KMS-11 (cell line): ENCODE measurements around the gene P2RX3.

ENCODE experiments used
- H2AFZ ChIP-seq: fragments of 200-600 bp; sonication (generic); 2 replicates; pipeline ENCODE4 v1.6.1; 2016; ENCODE audit warnings: antibody characterized with exemption, mixed run types, low read depth
- H3K27ac ChIP-seq: fragments of 200-600 bp; sonication (generic); 2 replicates; pipeline ENCODE4 v1.6.1; 2016; ENCODE audit warnings: mild to moderate bottlenecking, mixed run types
- H3K27me3 ChIP-seq: fragments of 200-600 bp; sonication (generic); 2 replicates; pipeline ENCODE4 v1.6.1; 2017; ENCODE audit warnings: mild to moderate bottlenecking, low read depth, mixed run types, moderate library complexity; ENCODE audit not compliant: insufficient read depth
- H3K36me3 ChIP-seq: fragments of 200-600 bp; sonication (generic); 2 replicates; pipeline ENCODE4 v1.6.1; 2017; ENCODE audit warnings: mild to moderate bottlenecking, mixed run types; ENCODE audit not compliant: insufficient read depth
- H3K4me1 ChIP-seq: fragments of 200-600 bp; sonication (generic); 2 replicates; pipeline ENCODE4 v1.6.1; 2016; ENCODE audit warnings: mild to moderate bottlenecking, low read depth, mixed run types; ENCODE audit not compliant: poor library complexity, severe bottlenecking
- H3K4me2 ChIP-seq: fragments of 200-600 bp; sonication (generic); 2 replicates; pipeline ENCODE4 v1.7.0; 2016; ENCODE audit warnings: mild to moderate bottlenecking, mixed run types
- H3K4me3 ChIP-seq: fragments of 200-600 bp; sonication (generic); IDR thresholded peaks from 2 replicates; pipeline ENCODE4 v1.6.1; 2017; ENCODE audit warnings: low read depth, low read length, mixed read lengths; ENCODE audit not compliant: insufficient read depth
- H3K79me2 ChIP-seq: fragments of 200-600 bp; sonication (generic); 2 replicates; pipeline ENCODE4 v1.6.1; 2016; ENCODE audit warnings: low read depth, mixed run types; ENCODE audit not compliant: insufficient read depth
- H3K9ac ChIP-seq: fragments of 200-600 bp; sonication (generic); 2 replicates; pipeline ENCODE4 v1.6.1; 2016; ENCODE audit warnings: mild to moderate bottlenecking, mixed run types
- H4K20me1 ChIP-seq: fragments of 200-600 bp; sonication (generic); 2 replicates; pipeline ENCODE4 v1.6.1; 2016; ENCODE audit warnings: mild to moderate bottlenecking, mixed run types; ENCODE audit not compliant: insufficient read depth
- TF ChIP-seq, protein P1 (sequence below): fragments of 200-600 bp; sonication (generic); conservative IDR thresholded peaks from 2 replicates; pipeline ENCODE4 v1.6.1; 2017; ENCODE audit warnings: low read depth, mild to moderate bottlenecking, antibody characterized with exemption, low read length, moderate library complexity, mixed read lengths

The P2RX3 gene

GRCh38 chr11:57302489-57302888 lies 35.7 kb upstream of the P2RX3 start:
- no peak overlapping the region for H3K27ac ChIP-seq
- no peaks in the 10 kb centered on the region for H3K27me3 ChIP-seq
- TF ChIP-seq, protein P1, sequence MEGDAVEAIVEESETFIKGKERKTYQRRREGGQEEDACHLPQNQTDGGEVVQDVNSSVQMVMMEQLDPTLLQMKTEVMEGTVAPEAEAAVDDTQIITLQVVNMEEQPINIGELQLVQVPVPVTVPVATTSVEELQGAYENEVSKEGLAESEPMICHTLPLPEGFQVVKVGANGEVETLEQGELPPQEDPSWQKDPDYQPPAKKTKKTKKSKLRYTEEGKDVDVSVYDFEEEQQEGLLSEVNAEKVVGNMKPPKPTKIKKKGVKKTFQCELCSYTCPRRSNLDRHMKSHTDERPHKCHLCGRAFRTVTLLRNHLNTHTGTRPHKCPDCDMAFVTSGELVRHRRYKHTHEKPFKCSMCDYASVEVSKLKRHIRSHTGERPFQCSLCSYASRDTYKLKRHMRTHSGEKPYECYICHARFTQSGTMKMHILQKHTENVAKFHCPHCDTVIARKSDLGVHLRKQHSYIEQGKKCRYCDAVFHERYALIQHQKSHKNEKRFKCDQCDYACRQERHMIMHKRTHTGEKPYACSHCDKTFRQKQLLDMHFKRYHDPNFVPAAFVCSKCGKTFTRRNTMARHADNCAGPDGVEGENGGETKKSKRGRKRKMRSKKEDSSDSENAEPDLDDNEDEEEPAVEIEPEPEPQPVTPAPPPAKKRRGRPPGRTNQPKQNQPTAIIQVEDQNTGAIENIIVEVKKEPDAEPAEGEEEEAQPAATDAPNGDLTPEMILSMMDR = no peak
- no peaks in the 10 kb centered on the region for H3K79me2 ChIP-seq
- H3K4me1 ChIP-seq = no peaks in the 10 kb centered on the region
- H4K20me1 ChIP-seq = no peaks in the 10 kb centered on the region
- H3K36me3 ChIP-seq = no peaks in the 10 kb centered on the region
- no peak overlapping the region for H2AFZ ChIP-seq
- H3K9ac ChIP-seq = no peak overlapping the region
- no peak overlapping the region for H3K4me2 ChIP-seq
- H3K4me3 ChIP-seq = no peak overlapping the region

DNA sequence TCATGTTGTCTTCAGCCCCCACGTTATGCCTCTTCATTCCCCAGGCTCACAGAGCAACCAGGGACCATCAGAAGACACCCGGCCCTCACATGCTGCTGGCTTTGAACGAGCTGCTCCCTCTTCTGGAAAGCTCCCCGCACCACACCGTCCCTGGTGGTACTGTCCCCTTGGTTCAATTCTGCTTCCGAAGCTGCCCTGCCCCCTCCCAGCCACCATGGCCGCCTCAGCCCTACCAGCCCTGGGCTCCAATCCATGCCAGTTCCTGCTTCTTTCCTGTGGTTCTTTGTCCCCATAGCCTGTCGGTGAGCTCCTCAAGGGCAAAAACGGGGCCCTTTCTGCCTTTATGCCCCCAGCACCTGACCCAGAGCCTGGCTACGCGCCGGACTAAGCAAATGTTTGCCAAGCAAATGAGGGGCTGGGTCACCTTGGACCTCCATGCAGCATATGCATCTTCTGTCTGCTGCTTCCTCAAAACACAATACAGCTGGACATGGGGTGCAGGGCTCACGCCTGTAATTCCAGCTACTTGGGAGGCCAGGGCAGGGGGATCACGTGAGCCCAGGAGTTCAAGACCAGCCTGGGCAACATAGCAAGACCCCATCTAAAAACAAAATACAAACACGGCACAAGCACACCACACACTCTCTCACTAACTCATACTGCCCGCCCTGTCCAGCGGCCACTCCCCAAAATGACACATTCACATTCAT lies 34.7 kb upstream of the P2RX3 start:
- Histone ChIP-seq H3K27me3 (no peaks in the 10 kb centered on the region), H4K20me1 (no peaks in the 10 kb centered on the region), H3K79me2 (no peaks in the 10 kb centered on the region), H3K9ac (no peak overlapping the region), H3K36me3 (no peaks in the 10 kb centered on the region), H3K27ac (no peak overlapping the region), H3K4me3 (no peak overlapping the region), H3K4me1 (no peaks in the 10 kb centered on the region), H2AFZ (no peak overlapping the region), H3K4me2 (no peak overlapping the region)
- TF ChIP-seq, protein P1 = no peak

DNA sequence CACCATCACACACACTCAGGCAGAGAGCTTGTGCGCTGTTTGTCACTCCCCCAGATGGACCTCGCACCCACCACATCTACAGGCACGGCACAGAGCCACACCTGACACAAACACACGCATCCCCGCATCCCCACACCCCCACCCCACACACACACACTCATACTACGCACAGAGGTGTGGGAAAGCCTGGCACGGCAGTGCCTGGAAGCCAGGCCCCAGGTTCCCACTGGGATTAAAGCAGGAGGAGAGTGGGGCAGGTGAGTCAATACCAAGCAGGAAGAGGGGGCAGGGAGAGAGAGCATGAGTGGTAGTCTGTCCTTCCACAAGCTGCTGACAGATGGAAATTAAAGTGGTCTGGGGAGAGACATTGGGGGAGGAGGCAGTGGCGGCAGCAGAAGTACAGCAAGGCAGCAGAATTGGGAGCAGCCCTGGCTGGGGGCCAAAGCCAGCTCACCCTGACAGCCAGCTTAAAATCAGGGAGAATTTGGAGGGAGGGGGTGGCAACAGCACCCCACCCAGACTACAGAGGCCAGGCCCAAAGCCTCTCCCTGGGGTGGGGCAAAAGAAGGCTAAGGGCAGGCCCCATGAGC lies 34.1 kb upstream of the P2RX3 start:
- no peaks in the 10 kb centered on the region for H3K4me1 ChIP-seq
- H3K36me3 ChIP-seq = no peaks in the 10 kb centered on the region
- TF ChIP-seq, protein P1 = no peak
- H3K4me2 ChIP-seq = no peak overlapping the region
- no peak overlapping the region for H2AFZ ChIP-seq
- no peaks in the 10 kb centered on the region for H4K20me1 ChIP-seq
- no peak overlapping the region for H3K27ac ChIP-seq
- no peaks in the 10 kb centered on the region for H3K27me3 ChIP-seq
- H3K79me2 ChIP-seq = no peaks in the 10 kb centered on the region
- H3K4me3 ChIP-seq = no peak overlapping the region
- H3K9ac ChIP-seq = no peak overlapping the region

- Histone ChIP-seq H3K79me2 (no peaks in the 10 kb centered on the region), H2AFZ (no peak overlapping the region), H3K4me1 (no peaks in the 10 kb centered on the region), H3K36me3 (no peaks in the 10 kb centered on the region), H4K20me1 (no peaks in the 10 kb centered on the region), H3K27me3 (no peaks in the 10 kb centered on the region), H3K4me2 (no peak overlapping the region), H3K9ac (no peak overlapping the region), H3K4me3 (no peak overlapping the region), H3K27ac (no peak overlapping the region)
- TF ChIP-seq, protein P1 = no peak
Measured at GRCh38 chr11:57305523-57305922, 32.6 kb upstream of the P2RX3 start.
